Endothelial cell of umbilical vein (primary cell): ENCODE data around the gene SLAMF8. TPM values are rescaled to one million over a fixed set of nuclear protein-coding genes. Genes with fewer than 3 reads are reported as not detected.

Source experiments
- BruUV-seq: library from RNA; stranded (reverse); fragments of 400-500 nt; replicated peaks from 2 replicates; lab custom pipeline; 2021; lab: Mats Ljungman, UMichigan
- CTCF ChIA-PET: fragments of 300-600, 350-600 bp; sonication (Branson Sonifier 250); formaldehyde crosslinking; loops from one replicate; lab custom pipeline; 2021; ENCODE audit warnings: antibody characterized with exemption, inconsistent platforms; lab: Charles Lee
- POLR2A ChIA-PET: fragments of 300-600, 350-600 bp; sonication (Branson Sonifier 250); formaldehyde crosslinking; loops from one replicate; lab custom pipeline; 2021; ENCODE audit warnings: antibody characterized with exemption, inconsistent platforms; lab: Charles Lee
- DNase-seq: peaks from one replicate; pipeline ENCODE4 v3.0.0-alpha.2; 2011; ENCODE audit warnings: low read depth, low spot score
- FAIRE-seq: peaks from 2 replicates; lab custom pipeline; 2011; peaks lifted over from hg19 to GRCh38; lab: Jason Lieb, UNC
- H2AFZ ChIP-seq: 2 replicates; pipeline ENCODE4 v1.6.0; 2012; ENCODE audit warnings: low read depth, low read length, control low read depth, inconsistent platforms
- H3K27ac ChIP-seq: 2 replicates; pipeline ENCODE4 v1.5.1; 2011; ENCODE audit warnings: low read depth, mild to moderate bottlenecking, control low read depth, low read length, moderate library complexity; ENCODE audit not compliant: insufficient read depth
- H3K27me3 ChIP-seq, 2 experiments: 2 replicates each; pipeline versions ENCODE4 v1.6.0 to v1.6.1; 2011; ENCODE audit warnings: low read length in 2 of 2, mixed read lengths in 1 of 2; ENCODE audit not compliant: control insufficient read depth in 2 of 2, insufficient read depth in 2 of 2
- H3K36me3 ChIP-seq, 2 experiments: 2 replicates in 1 of 2; 3 replicates in 1 of 2; pipeline ENCODE4 v1.5.1; 2011; ENCODE audit warnings: low read length in 2 of 2, mild to moderate bottlenecking in 1 of 2, moderate library complexity in 1 of 2; ENCODE audit not compliant: control insufficient read depth in 2 of 2, insufficient read depth in 2 of 2; ENCODE audit errors: extremely low read depth in 1 of 2
- H3K4me1 ChIP-seq: 3 replicates; pipeline ENCODE4 v1.5.1; 2011; ENCODE audit warnings: mild to moderate bottlenecking, low read length; ENCODE audit not compliant: control insufficient read depth, insufficient read depth; ENCODE audit errors: extremely low read depth
- H3K4me2 ChIP-seq: 2 replicates; pipeline ENCODE4 v1.6.1; 2011; ENCODE audit warnings: low read length, control low read depth, mixed read lengths; ENCODE audit not compliant: insufficient read depth
- H3K4me3 ChIP-seq, 3 experiments: fragments of 200-600 bp in 1 of 3; sonication (generic), shearing (Covaris generic) in 1 of 3; replicated peaks in 1 of 3; 2 replicates each; pipeline ENCODE4 v1.5.1; 2011 to 2016; ENCODE audit warnings: control low read depth in 3 of 3, low read length in 3 of 3, mild to moderate bottlenecking in 2 of 3, inconsistent platforms in 1 of 3, low read depth in 1 of 3, moderate library complexity in 1 of 3; ENCODE audit not compliant: insufficient read depth in 1 of 3
- H3K79me2 ChIP-seq: 2 replicates; pipeline ENCODE4 v1.6.0; 2012; ENCODE audit warnings: low read length, inconsistent platforms; ENCODE audit not compliant: control insufficient read depth, insufficient read depth
- H3K9ac ChIP-seq: replicated peaks from 2 replicates; pipeline ENCODE3; 2011; ENCODE audit warnings: low read length, control low read depth; ENCODE audit not compliant: insufficient read depth; ENCODE audit errors: extremely low read depth
- H3K9me1 ChIP-seq: replicated peaks from 3 replicates; pipeline ENCODE4 v1.6.0; 2011; ENCODE audit warnings: mild to moderate bottlenecking, low read length; ENCODE audit not compliant: control insufficient read depth, insufficient read depth; ENCODE audit errors: extremely low read depth
- H3K9me3 ChIP-seq: replicated peaks from 2 replicates; pipeline ENCODE4 v1.5.1; 2012; ENCODE audit warnings: low read length, inconsistent platforms; ENCODE audit not compliant: control insufficient read depth, insufficient read depth
- H4K20me1 ChIP-seq: replicated peaks from 2 replicates; pipeline ENCODE3; 2011; ENCODE audit warnings: mild to moderate bottlenecking, low read length; ENCODE audit not compliant: control insufficient read depth, insufficient read depth; ENCODE audit errors: extremely low read depth
- CTCF ChIP-seq, 2 donors: IDR thresholded peaks; 1 replicate in 1 of 2; 2 replicates in 1 of 2; pipeline ENCODE4 v1.5.1; 2011; ENCODE audit warnings: low read length in 2 of 2, mild to moderate bottlenecking in 2 of 2, moderate library complexity in 2 of 2, control low read depth in 1 of 2, inconsistent platforms in 1 of 2, low read depth in 1 of 2; ENCODE audit not compliant: insufficient read depth in 1 of 2; ENCODE audit errors: extremely low read depth in 1 of 2
- EZH2 ChIP-seq: IDR thresholded peaks from 2 replicates; pipeline ENCODE4 v1.6.1; 2012; ENCODE audit warnings: borderline replicate concordance, low read depth, mild to moderate bottlenecking, moderate library complexity, low read length, inconsistent platforms; ENCODE audit not compliant: severe bottlenecking
- FOS ChIP-seq: IDR thresholded peaks from 2 replicates; pipeline ENCODE4 v1.6.1; 2011; ENCODE audit warnings: mild to moderate bottlenecking, low read length, moderate library complexity, borderline replicate concordance; ENCODE audit not compliant: insufficient read depth
- GATA2 ChIP-seq: IDR thresholded peaks from 2 replicates; pipeline ENCODE4 v1.7.0; 2011; ENCODE audit warnings: low read depth, mild to moderate bottlenecking, moderate library complexity, mixed read lengths, low read length; ENCODE audit not compliant: insufficient read length, insufficient read depth
- JUN ChIP-seq: IDR thresholded peaks from 2 replicates; pipeline ENCODE4 v1.6.1; 2011; ENCODE audit warnings: borderline replicate concordance, low read depth; ENCODE audit not compliant: insufficient read length, insufficient read depth
- MAX ChIP-seq: IDR thresholded peaks from 2 replicates; pipeline ENCODE4 v1.6.1; 2011; ENCODE audit not compliant: insufficient read depth, insufficient read length
- MYC ChIP-seq: IDR thresholded peaks from one replicate; pipeline ENCODE4 v1.6.1; 2011; ENCODE audit warnings: mild to moderate bottlenecking, low read depth, low read length
- POLR2A ChIP-seq: IDR thresholded peaks from 2 replicates; pipeline ENCODE4 v1.6.1; 2012; ENCODE audit warnings: low read depth, mild to moderate bottlenecking, control low read depth, low read length
- POLR2AphosphoS5 ChIP-seq: IDR thresholded peaks from 2 replicates; pipeline ENCODE4 v1.6.1; 2012; ENCODE audit warnings: low read depth, mild to moderate bottlenecking, control low read depth, low read length, moderate library complexity; ENCODE audit not compliant: insufficient read depth
- dilution Hi-C: fragments of 300-500 bp; cut with MboI; formaldehyde crosslinking; loops from one replicate; pipeline ENCODE4 v1.15.0; 2019; ENCODE audit warnings: low sequenced_read_pairs; ENCODE audit not compliant: extremely low pct_ligation_motif_present
- intact Hi-C: fragments of 100-400 bp; cut with micrococcal nuclease; formaldehyde crosslinking; loops from one replicate; pipeline ENCODE4 v1.10.0; 2022
- polyA plus RNA-seq, 4 experiments: library from polyadenylated mRNA; depleted of rRNA in 3 of 4; stranded (reverse) in 3 of 4; unstranded in 1 of 4; fragments of >200 nt; gene quantifications; 2 replicates each; pipeline versions ENCODE4 v1.2.1 to v1.2.3, GENCODE V29; 2011 to 2012; ENCODE audit warnings: missing spikeins in 1 of 4
- total RNA-seq: library from RNA; stranded (reverse); gene quantifications from 2 replicates; pipeline ENCODE4 v1.2.3, GENCODE V29; 2021

Gene SLAMF8
- total and polyA plus RNA-seq, 2 donors (not counting 3 experiments of a cell fraction or from before 2014, with no cell fraction given) = not detected

GRCh38 chr1:159847231-159847630 lies 20.6 kb downstream of the SLAMF8 start:
- Histone ChIP-seq H3K27ac (no peak overlapping the region), H3K36me3 (no peaks in the 10 kb centered on the region), H3K27me3 (peaks cover 0 to 4% of the 10 kb centered on the region in 2 experiments), H2AFZ (no peak overlapping the region), H3K9ac (no peak overlapping the region), H3K4me3 (no peak overlapping the region), H3K4me1 (peaks cover 6% of the 10 kb centered on the region), H3K4me2 (no peak overlapping the region), H4K20me1 (no peaks in the 10 kb centered on the region), H3K79me2 (no peaks in the 10 kb centered on the region), H3K9me3 (no peaks in the 10 kb centered on the region), H3K9me1 (no peaks in the 10 kb centered on the region)
- CTCF ChIA-PET = interaction anchor here (0.9 to 1.8 kb wide), 3 partner anchors 11 to 48 kb away, joined by 3 to 4 read pairs (median 4); no protein-coding TSS in a partner anchor
- dilution Hi-C loops = no loop called here
- BruUV-seq = no TSS peak
- POLR2A ChIA-PET = no interaction called here
- DNase-seq (no peak), FAIRE-seq (no peak)
- intact Hi-C loops = no loop called here
- no peak for TF ChIP-seq POLR2A
- TF ChIP-seq EZH2 = no peak
- no peak for TF ChIP-seq GATA2
- TF ChIP-seq CTCF (IDR thresholded peaks at IDR 0.05; ENCODE audit: extremely low read depth in 1 of 2, insufficient read depth in 1 of 2, low read depth in 1 of 2, low read length in 2 of 2) = no peak
- no peak for TF ChIP-seq FOS
- TF ChIP-seq MYC = no peak
- TF ChIP-seq JUN = no peak
- no peak for TF ChIP-seq MAX
- TF ChIP-seq POLR2AphosphoS5 = no peak
